Mucosa of stomach (tissue), 1 donor: ENCODE data around the gene TRIM31.
"Not testable (repeated sequence)": the region's sequence is repeated elsewhere in the genome, so short reads cannot be mapped to it uniquely, and the experiment has no call there.

ENCODE experiments used
- H3K27me3 ChIP-seq: one replicate; pipeline ENCODE4 v1.7.0; 2013; ENCODE audit warnings: mild to moderate bottlenecking, low read length; ENCODE audit not compliant: control insufficient read depth, insufficient read depth
- H3K36me3 ChIP-seq: one replicate; pipeline ENCODE4 v1.7.0; 2013; ENCODE audit warnings: low read length; ENCODE audit not compliant: control insufficient read depth, insufficient read depth
- H3K4me1 ChIP-seq: one replicate; pipeline ENCODE4 v1.7.0; 2013; ENCODE audit warnings: mild to moderate bottlenecking, low read length; ENCODE audit not compliant: control insufficient read depth, insufficient read depth
- H3K4me3 ChIP-seq: one replicate; pipeline ENCODE4 v1.7.0; 2013; ENCODE audit warnings: low read length
- H3K9ac ChIP-seq: one replicate; pipeline ENCODE4 v1.7.0; 2013; ENCODE audit warnings: mild to moderate bottlenecking, low read length, moderate library complexity
- H3K9me3 ChIP-seq: one replicate; pipeline ENCODE4 v1.7.0; 2013; ENCODE audit warnings: mild to moderate bottlenecking, low read length, moderate library complexity; ENCODE audit not compliant: control insufficient read depth
- donor health status: Pancreatic carcinoma.

Gene TRIM31

GRCh38 chr6:30143780-30144179 lies 30.9 kb upstream of the TRIM31 start:
- H3K9me3 ChIP-seq: no peaks in the 10 kb centered on the region
- H3K4me3 ChIP-seq: no peak overlapping the region
- peaks cover 13% of the 10 kb centered on the region for H3K27me3 ChIP-seq
- no peaks in the 10 kb centered on the region for H3K36me3 ChIP-seq
- peaks cover 8% of the 10 kb centered on the region for H3K4me1 ChIP-seq
- H3K9ac ChIP-seq: no peak overlapping the region

- no peaks in the 10 kb centered on the region for H3K9me3 ChIP-seq
- no peaks in the 10 kb centered on the region for H3K36me3 ChIP-seq
Measured at GRCh38 chr6:30142665-30143064, 29.8 kb upstream of the TRIM31 start.

GRCh38 chr6:30140240-30140639 lies 27.4 kb upstream of the TRIM31 start:
- H3K4me1 ChIP-seq: peaks cover 17% of the 10 kb centered on the region
- not testable (repeated sequence) for H3K4me3 ChIP-seq, H3K27me3 ChIP-seq

More at GRCh38 chr6:30142665-30143064, 29.8 kb upstream of the TRIM31 start:
- no peak overlapping the region for H3K9ac ChIP-seq
- H3K27me3 ChIP-seq: peaks cover 10% of the 10 kb centered on the region
- H3K4me3 ChIP-seq: no peak overlapping the region
- H3K4me1 ChIP-seq: peaks cover 8% of the 10 kb centered on the region

GRCh38 chr6:30136570-30137286 lies 23.8 kb upstream of the TRIM31 start:
- Histone ChIP-seq H3K4me3 (no peak overlapping the region), H3K36me3 (no peaks in the 10 kb centered on the region), H3K9ac (no peak overlapping the region)

More at GRCh38 chr6:30140240-30140639, 27.4 kb upstream of the TRIM31 start:
- not testable (repeated sequence) for H3K9ac ChIP-seq, H3K36me3 ChIP-seq, H3K9me3 ChIP-seq

GRCh38 chr6:30135757-30136156 lies 22.9 kb upstream of the TRIM31 start, which contains the start of gene TRIM40:
TSS of gene TRIM40 (plus strand) at chr6:30136140. CDS start at chr6:30137037, 897 bp downstream.
- H3K4me1 ChIP-seq: peaks cover 15% of the 10 kb centered on the region
- no peaks in the 10 kb centered on the region for H3K36me3 ChIP-seq
- H3K9ac ChIP-seq: no peak within 1 kb of the TSS
- no peak within 1 kb of the TSS for H3K4me3 ChIP-seq
- H3K27me3 ChIP-seq: no peaks in the 10 kb centered on the region
- no peaks in the 10 kb centered on the region for H3K9me3 ChIP-seq

More at GRCh38 chr6:30136570-30137286, 23.8 kb upstream of the TRIM31 start:
- no peaks in the 10 kb centered on the region for H3K27me3 ChIP-seq
- H3K9me3 ChIP-seq: no peaks in the 10 kb centered on the region
- H3K4me1 ChIP-seq: peaks cover 10% of the 10 kb centered on the region

GRCh38 chr6:30135147-30135546 lies 22.3 kb upstream of the TRIM31 start:
- Histone ChIP-seq H3K4me1 (peaks cover 21% of the 10 kb centered on the region), H3K4me3 (no peak overlapping the region), H3K9ac (no peak overlapping the region), H3K9me3 (no peaks in the 10 kb centered on the region), H3K36me3 (no peaks in the 10 kb centered on the region), H3K27me3 (no peaks in the 10 kb centered on the region)

GRCh38 chr6:30131947-30132497 lies 19.1 kb upstream of the TRIM31 start:
- H3K9me3 ChIP-seq: no peaks in the 10 kb centered on the region
- peaks cover 37% of the 10 kb centered on the region for H3K4me1 ChIP-seq
- no peak overlapping the region for H3K4me3 ChIP-seq
- H3K27me3 ChIP-seq: peaks cover 4% of the 10 kb centered on the region
- H3K9ac ChIP-seq: no peak overlapping the region
- H3K36me3 ChIP-seq: no peaks in the 10 kb centered on the region

- peak overlapping the region; percentile 1 for H3K9ac ChIP-seq
- peaks cover 4% of the 10 kb centered on the region for H3K27me3 ChIP-seq
- H3K4me3 ChIP-seq: no peak overlapping the region
Measured at GRCh38 chr6:30130887-30131862, 18.3 kb upstream of the TRIM31 start.

GRCh38 chr6:30130179-30130679 lies 17.3 kb upstream of the TRIM31 start:
- H3K4me3 ChIP-seq: no peak overlapping the region
- H3K4me1 ChIP-seq: peaks cover 29% of the 10 kb centered on the region
- no peak overlapping the region for H3K9ac ChIP-seq
- peaks cover 4% of the 10 kb centered on the region for H3K27me3 ChIP-seq
- H3K36me3 ChIP-seq: no peaks in the 10 kb centered on the region
- H3K9me3 ChIP-seq: no peaks in the 10 kb centered on the region

More at GRCh38 chr6:30130887-30131862, 18.3 kb upstream of the TRIM31 start:
- Histone ChIP-seq H3K9me3 (no peaks in the 10 kb centered on the region), H3K36me3 (no peaks in the 10 kb centered on the region), H3K4me1 (peaks cover 39% of the 10 kb centered on the region)

GRCh38 chr6:30129265-30130178 lies 16.6 kb upstream of the TRIM31 start:
- H3K4me3 ChIP-seq: no peak overlapping the region
- H3K9me3 ChIP-seq: no peaks in the 10 kb centered on the region
- peaks cover 4% of the 10 kb centered on the region for H3K27me3 ChIP-seq
- H3K36me3 ChIP-seq: no peaks in the 10 kb centered on the region
- H3K4me1 ChIP-seq: peaks cover 30% of the 10 kb centered on the region
- H3K9ac ChIP-seq: no peak overlapping the region
